PC-9 (cell line): ENCODE data around the gene EIF5A. TPM values are rescaled to one million over a fixed set of nuclear protein-coding genes. Genes with fewer than 3 reads are reported as not detected.

Experiments used
- Bru-seq: library from RNA; stranded (reverse); fragments of 400-500 nt; gene quantifications from one replicate; lab custom pipeline; 2021; lab: Mats Ljungman, UMichigan
- BruChase-seq, 2 experiments: library from RNA; stranded (reverse); fragments of 400-500 nt; gene quantifications; one replicate each; lab custom pipeline; 2021; lab: Mats Ljungman, UMichigan
- BruUV-seq: library from RNA; stranded (reverse); fragments of 400-500 nt; replicated peaks from 2 replicates; lab custom pipeline; 2021; lab: Mats Ljungman, UMichigan
- CTCF ChIA-PET: fragments of 300-600 bp; sonication (Branson Sonifier 250); formaldehyde crosslinking; loops from one replicate; lab custom pipeline; 2022; ENCODE audit warnings: antibody characterized with exemption; lab: Charles Lee
- POLR2A ChIA-PET: fragments of 300-600 bp; sonication (Branson Sonifier 250); formaldehyde crosslinking; loops from one replicate; lab custom pipeline; 2022; ENCODE audit warnings: antibody characterized with exemption; ENCODE audit not compliant: unreplicated experiment; lab: Charles Lee
- DNase-seq, 2 experiments: peaks; one replicate each; pipeline versions ENCODE4 v3.0.0 to v3.0.0-alpha.2; 2015 to 2022; ENCODE audit warnings: mixed read lengths in 1 of 2
- H2AFZ ChIP-seq: fragments of 200-600 bp; sonication (generic); 2 replicates; pipeline ENCODE4 v1.8.1; 2017; ENCODE audit warnings: antibody characterized with exemption
- H3F3A ChIP-seq: fragments of 200-600 bp; sonication (generic); 2 replicates; pipeline ENCODE4 v1.8.1; 2017; ENCODE audit warnings: antibody characterized with exemption, mild to moderate bottlenecking, low read depth; ENCODE audit not compliant: insufficient read depth
- H3K27ac ChIP-seq: fragments of 200-600 bp; sonication (generic); 2 replicates; pipeline ENCODE4 v1.6.1; 2016; ENCODE audit warnings: mixed run types
- H3K27me3 ChIP-seq: fragments of 200-600 bp; sonication (generic); 2 replicates; pipeline ENCODE4 v1.6.1; 2016; ENCODE audit warnings: low read depth, mixed run types; ENCODE audit not compliant: insufficient read depth
- H3K36me3 ChIP-seq: fragments of 200-600 bp; sonication (generic); 2 replicates; pipeline ENCODE4 v1.6.1; 2016; ENCODE audit warnings: low read depth, mixed run types
- H3K4me1 ChIP-seq: fragments of 200-600 bp; sonication (generic); replicated peaks from 2 replicates; pipeline ENCODE4 v1.6.1; 2016; ENCODE audit warnings: mixed run types; ENCODE audit not compliant: insufficient read depth
- H3K4me2 ChIP-seq: fragments of 200-600 bp; sonication (generic); 2 replicates; pipeline ENCODE4 v1.6.1; 2017; ENCODE audit warnings: mixed run types
- H3K4me3 ChIP-seq: fragments of 200-600 bp; sonication (generic); 2 replicates; pipeline ENCODE4 v1.6.1; 2016; ENCODE audit warnings: mixed run types
- H3K79me2 ChIP-seq: fragments of 200-600 bp; sonication (generic); 2 replicates; pipeline ENCODE4 v1.6.1; 2017; ENCODE audit warnings: low read depth, mixed run types
- H3K9me2 ChIP-seq: fragments of 200-600 bp; sonication (generic); 2 replicates; pipeline ENCODE4 v1.8.1; 2017; ENCODE audit warnings: mild to moderate bottlenecking; ENCODE audit not compliant: insufficient read depth
- H3K9me3 ChIP-seq: fragments of 200-600 bp; sonication (generic); 2 replicates; pipeline ENCODE4 v1.8.1; 2016; ENCODE audit warnings: low read depth; ENCODE audit not compliant: insufficient read depth
- H4K20me1 ChIP-seq: fragments of 200-600 bp; sonication (generic); 2 replicates; pipeline ENCODE4 v1.8.1; 2017; ENCODE audit not compliant: insufficient read depth
- CTCF ChIP-seq: fragments of 200-600 bp; sonication (generic); conservative IDR thresholded peaks from 2 replicates; pipeline ENCODE4 v1.6.1; 2017; ENCODE audit warnings: mixed run types, antibody characterized with exemption, mild to moderate bottlenecking, moderate library complexity
- EZH2 ChIP-seq: fragments of 200-600 bp; sonication (generic); IDR thresholded peaks from 2 replicates; pipeline ENCODE4 v1.8.0; 2017; ENCODE audit warnings: antibody characterized with exemption, low read depth
- intact Hi-C: fragments of 100-400 bp; cut with micrococcal nuclease; formaldehyde crosslinking; loops from one replicate; pipeline ENCODE4 v1.10.0; 2022; ENCODE audit not compliant: unreplicated experiment
- long read RNA-seq: library from polyadenylated mRNA; stranded (forward); transcript quantifications from one replicate; pipeline ENCODE4 v2.0.0, GENCODE V29; 2022
- total RNA-seq: library from RNA; stranded (reverse); gene quantifications from 2 replicates; pipeline ENCODE4 v1.2.3, GENCODE V29; 2021

EIF5A gene
- 806 and 1,298 TPM in 2 replicates for total RNA-seq
- percentile 99 among the genes with signal in this experiment for Bru-seq, nascent RNA
- BruChase-seq, experiment 1, labeled RNA remaining after a 2-hour chase = percentile 99 among the genes with signal in this experiment
- percentile 100 among the genes with signal in this experiment for BruChase-seq, experiment 2, labeled RNA remaining after a 6-hour chase
- long read RNA-seq, transcript EIF5A-201 (6 exons, 1,256 nt) = minor isoform, 5 of 1,499 reads
- long read RNA-seq, transcript EIF5A-204 (6 exons, 1,336 nt) = minor isoform, 5 of 1,499 reads
- long read RNA-seq, transcript EIF5A-205 (6 exons, 1,271 nt) = minor isoform, 107 of 1,499 reads
- long read RNA-seq, transcript EIF5A-202 (6 exons, 1,511 nt) = major isoform, 1,260 of 1,499 reads
- long read RNA-seq, partial matches to known transcripts = 12 of 1,499 reads
- long read RNA-seq, other reads (novel, unspliced or antisense) = 102 of 1,499 reads

- peaks cover 32% of the 10 kb centered on the region for H4K20me1 ChIP-seq
- peaks cover 26% of the 10 kb centered on the region for H3K4me1 ChIP-seq
- H3K4me3 ChIP-seq = peak within 1 kb of the TSS; percentile 86
- peaks cover 33% of the 10 kb centered on the region for H3K36me3 ChIP-seq
- H3K79me2 ChIP-seq = peaks cover 44% of the 10 kb centered on the region
- peak within 1 kb of the TSS; percentile 98 for H3K4me2 ChIP-seq
- DNase-seq = peak; percentile 99
- ChIA-PET CTCF (interaction anchor here (0.6 kb wide), 1 partner anchor 258 kb away, joined by 3 read pairs; no protein-coding TSS in a partner anchor), POLR2A (no interaction called here)
- no TSS peak for BruUV-seq
- H2AFZ ChIP-seq = peak within 1 kb of the TSS; percentile 93
- TF ChIP-seq EZH2 (no peak), CTCF (no peak)
- no peaks in the 10 kb centered on the region for H3K9me3 ChIP-seq
- H3K27ac ChIP-seq = peak within 1 kb of the TSS; percentile 96
- intact Hi-C loops = loop anchor here (1.0 to 5.0 kb wide), 3 partner anchors 45 to 177 kb away; partner anchors contain the start of genes CLDN7 and POLR2A
- H3K27me3 ChIP-seq = no peaks in the 10 kb centered on the region
- H3F3A ChIP-seq = peaks cover 56% of the 10 kb centered on the region
- no peaks in the 10 kb centered on the region for H3K9me2 ChIP-seq
These were observed at the start of gene EIF5A for GRCh38 chr17:7306911-7307685. Gene EIF5A (plus strand): TSS chr17:7307628. CDS start chr17:7309636, 2,008 bp downstream.

DNA sequence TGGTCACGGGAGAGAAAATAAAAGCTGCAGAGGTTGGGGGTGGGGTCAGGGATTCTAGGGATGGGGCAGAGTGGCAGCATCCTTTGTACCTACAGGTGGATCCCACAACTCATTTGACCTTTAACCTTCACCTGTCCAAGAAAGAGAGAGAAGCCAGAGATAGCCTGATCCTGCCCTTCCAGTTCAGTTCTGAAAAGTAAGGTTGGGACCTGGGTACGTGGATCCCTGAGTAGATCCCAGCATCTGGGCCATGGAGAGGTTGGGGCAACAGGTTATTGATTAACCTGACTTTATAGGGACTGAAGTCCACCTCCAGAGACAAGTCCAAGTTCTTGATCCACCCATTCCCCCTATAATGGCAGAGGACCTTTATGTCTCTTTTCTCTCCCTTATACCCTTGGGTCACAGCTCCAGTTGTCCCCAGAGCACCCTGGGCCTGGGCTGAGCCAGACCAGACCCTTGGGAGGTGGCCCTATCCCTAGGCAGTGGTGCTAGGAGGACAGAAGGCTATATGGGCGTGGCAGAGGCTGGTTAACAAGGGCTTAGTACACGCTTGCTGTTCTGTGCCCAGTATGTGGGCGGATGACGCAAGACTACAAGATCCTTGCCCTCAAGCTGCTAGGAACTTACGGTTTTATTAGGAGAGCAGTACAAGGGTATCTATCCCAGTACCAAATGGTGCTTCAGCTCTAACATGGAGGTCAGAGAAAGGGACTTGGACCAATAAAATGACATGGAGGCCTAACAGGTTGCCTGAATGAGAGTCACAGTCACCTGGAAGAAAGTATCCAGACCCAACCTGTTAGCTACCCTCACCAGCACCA lies 48.5 kb upstream of the EIF5A start:
- BruUV-seq = no TSS peak
- ChIA-PET POLR2A (interaction anchor here (0.6 to 1.0 kb wide), 2 partner anchors 14 to 23 kb away, joined by 5 to 7 read pairs; partner anchors contain the start of gene SLC2A4), CTCF (interaction anchor here (0.6 kb wide), 1 partner anchor 24 kb away, joined by 5 read pairs; no protein-coding TSS in a partner anchor)
- TF ChIP-seq CTCF (no peak), EZH2 (no peak)
- H3K4me2 ChIP-seq = peak overlapping the region; percentile 98
- no peaks in the 10 kb centered on the region for H3K27me3 ChIP-seq
- intact Hi-C loops = no loop called here
- peaks cover 25% of the 10 kb centered on the region for H4K20me1 ChIP-seq
- H2AFZ ChIP-seq = no peak overlapping the region
- H3K36me3 ChIP-seq = peaks cover 42% of the 10 kb centered on the region
- H3F3A ChIP-seq = peaks cover 87% of the 10 kb centered on the region
- no peaks in the 10 kb centered on the region for H3K9me2 ChIP-seq
- H3K79me2 ChIP-seq = peaks cover 72% of the 10 kb centered on the region
- no peaks in the 10 kb centered on the region for H3K9me3 ChIP-seq
- peak overlapping the region; percentile 37; the same call in 1 of the 2 replicates for H3K4me3 ChIP-seq
- peak overlapping the region; percentile 100 for H3K27ac ChIP-seq
- peak in 1 of 2 experiments; percentile 65 for DNase-seq
- H3K4me1 ChIP-seq = peaks cover 28% of the 10 kb centered on the region
